Measurements from ENCODE around the gene ZNF697. TPM values are rescaled to one million over a fixed set of nuclear protein-coding genes. Genes with fewer than 3 reads are reported as not detected.

ZNF697 gene
- total and polyA plus RNA-seq, 10 of the 15 experiments (the other 5 are each of a cell fraction or from before 2014, with no cell fraction given), result 0.48 to 5.9 (median 3.0) TPM

DNA sequence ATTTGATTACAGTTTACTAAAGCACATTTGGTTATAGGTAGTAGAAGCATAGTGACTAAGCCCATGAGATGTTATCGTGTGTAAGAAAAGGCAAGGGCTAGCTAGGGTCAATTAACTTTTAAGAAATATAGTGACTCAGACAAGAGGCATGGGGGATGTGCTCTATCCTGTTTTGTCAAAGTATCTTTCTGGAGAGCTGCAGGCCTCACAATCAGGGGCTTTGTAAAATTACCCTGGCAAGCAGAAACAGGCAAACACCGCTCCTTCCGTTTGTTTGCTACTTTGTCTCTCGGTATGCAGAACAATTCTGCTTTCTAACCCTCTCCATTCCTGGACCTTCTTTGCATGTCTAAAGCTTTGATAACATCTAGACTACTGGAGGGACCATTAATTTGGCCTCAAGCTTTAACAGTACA, 26.1 kb upstream of the ZNF697 start:
- no peak overlapping the region for H2AFZ ChIP-seq (ENCODE audit: control insufficient read depth, low read depth, low read length)
- CTCF ChIA-PET, result interaction anchor here (0.8 to 16.0 kb wide), 14 partner anchors 10 to 307 kb away, joined by 3 to 446 read pairs (median 9); partner anchors contain the start of gene ZNF697

GRCh38 chr1:119673171-119673940, 25.3 kb upstream of the ZNF697 start:
- WGBS (ENCODE audit: insufficient coverage, insufficient replicate concordance, low lambda C conversion rate, missing lambda C conversion rate), result 84% methylated on average over 4 of the region's 4 CpGs
- TF ChIP-seq ELK1 (IDR thresholded peaks at IDR 0.05; ENCODE audit: low read depth, low read length) (no peak), BHLHE40 (IDR thresholded peaks at IDR 0.05; ENCODE audit: borderline replicate concordance in 1 of 2, low read depth in 2 of 2, low read length in 1 of 2) (no peak), EED (IDR thresholded peaks at IDR 0.05; ENCODE audit: low read depth) (no peak), ETV6 (conservative IDR thresholded peaks at IDR 0.05 in 1 of 2, IDR thresholded peaks at IDR 0.05 in 1 of 2; ENCODE audit: borderline replicate concordance in 1 of 2, low read depth in 1 of 2) (no peak), SUPT20H (IDR thresholded peaks at IDR 0.05; ENCODE audit: borderline replicate concordance, control insufficient read depth, low read depth, low read length) (no peak), DPF2 (IDR thresholded peaks at IDR 0.05) (no peak)
- TF ChIP-seq, protein P1, sequence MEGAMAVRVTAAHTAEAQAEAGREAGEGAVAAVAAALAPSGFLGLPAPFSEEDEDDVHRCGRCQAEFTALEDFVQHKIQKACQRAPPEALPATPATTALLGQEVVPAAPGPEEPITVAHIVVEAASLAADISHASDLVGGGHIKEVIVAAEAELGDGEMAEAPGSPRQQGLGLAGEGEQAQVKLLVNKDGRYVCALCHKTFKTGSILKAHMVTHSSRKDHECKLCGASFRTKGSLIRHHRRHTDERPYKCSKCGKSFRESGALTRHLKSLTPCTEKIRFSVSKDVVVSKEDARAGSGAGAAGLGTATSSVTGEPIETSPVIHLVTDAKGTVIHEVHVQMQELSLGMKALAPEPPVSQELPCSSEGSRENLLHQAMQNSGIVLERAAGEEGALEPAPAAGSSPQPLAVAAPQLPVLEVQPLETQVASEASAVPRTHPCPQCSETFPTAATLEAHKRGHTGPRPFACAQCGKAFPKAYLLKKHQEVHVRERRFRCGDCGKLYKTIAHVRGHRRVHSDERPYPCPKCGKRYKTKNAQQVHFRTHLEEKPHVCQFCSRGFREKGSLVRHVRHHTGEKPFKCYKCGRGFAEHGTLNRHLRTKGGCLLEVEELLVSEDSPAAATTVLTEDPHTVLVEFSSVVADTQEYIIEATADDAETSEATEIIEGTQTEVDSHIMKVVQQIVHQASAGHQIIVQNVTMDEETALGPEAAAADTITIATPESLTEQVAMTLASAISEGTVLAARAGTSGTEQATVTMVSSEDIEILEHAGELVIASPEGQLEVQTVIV (IDR thresholded peaks at IDR 0.05; ENCODE audit: borderline replicate concordance, partially characterized antibody), result no peak
- TF ChIP-seq, protein P2, sequence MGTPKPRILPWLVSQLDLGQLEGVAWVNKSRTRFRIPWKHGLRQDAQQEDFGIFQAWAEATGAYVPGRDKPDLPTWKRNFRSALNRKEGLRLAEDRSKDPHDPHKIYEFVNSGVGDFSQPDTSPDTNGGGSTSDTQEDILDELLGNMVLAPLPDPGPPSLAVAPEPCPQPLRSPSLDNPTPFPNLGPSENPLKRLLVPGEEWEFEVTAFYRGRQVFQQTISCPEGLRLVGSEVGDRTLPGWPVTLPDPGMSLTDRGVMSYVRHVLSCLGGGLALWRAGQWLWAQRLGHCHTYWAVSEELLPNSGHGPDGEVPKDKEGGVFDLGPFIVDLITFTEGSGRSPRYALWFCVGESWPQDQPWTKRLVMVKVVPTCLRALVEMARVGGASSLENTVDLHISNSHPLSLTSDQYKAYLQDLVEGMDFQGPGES (IDR thresholded peaks at IDR 0.05), result no peak
- Histone ChIP-seq H3K79me2 (ENCODE audit: control insufficient read depth, insufficient read depth, low read length) (no peaks in the 10 kb centered on the region), H3K36me3 (ENCODE audit: control insufficient read depth in 2 of 2, insufficient read depth in 2 of 2, low read length in 1 of 2) (no peaks in the 10 kb centered on the region), H3K27ac (ENCODE audit: control insufficient read depth, insufficient read depth) (no peak overlapping the region), H4K20me1 (ENCODE audit: control insufficient read depth, insufficient read depth) (no peaks in the 10 kb centered on the region), H3K4me2 (ENCODE audit: control insufficient read depth, insufficient read depth) (no peak overlapping the region), H3K4me1 (ENCODE audit: control insufficient read depth, insufficient read depth, low read length) (no peaks in the 10 kb centered on the region), H2AFZ (ENCODE audit: control insufficient read depth, low read depth, low read length) (no peak overlapping the region), H3K9me3 (replicated peaks; ENCODE audit: control insufficient read depth, insufficient read depth, low read length) (no peaks in the 10 kb centered on the region), H3K4me3 (no peak overlapping the region), H3K27me3 (replicated peaks in 1 of 2; ENCODE audit: control insufficient read depth in 2 of 2, insufficient read depth in 2 of 2, low read length in 1 of 2) (no peaks in the 10 kb centered on the region; a peak in 1 of 4 replicates), H3K9ac (ENCODE audit: control insufficient read depth, insufficient read depth, low read length) (no peak overlapping the region)
- ChIA-PET CTCF (interaction anchor here (1.9 to 16.0 kb wide), 6 partner anchors 10 to 300 kb away, joined by 7 to 446 read pairs (median 14); partner anchors contain the start of gene ZNF697), POLR2A (no interaction called here), SMC1A (ENCODE audit: uncharacterized antibody, unreplicated experiment) (interaction anchor here (1.0 to 7.2 kb wide), 10 partner anchors 8 to 63 kb away, joined by 3 to 119 read pairs (median 12); partner anchors contain the start of gene ZNF697), RAD21 (ENCODE audit: unreplicated experiment) (interaction anchor here (1.2 to 6.4 kb wide), 10 partner anchors 13 to 198 kb away, joined by 3 to 55 read pairs (median 10); partner anchors contain the start of gene ZNF697)
- ATAC-seq, result no peak
- in situ Hi-C loops (cut with MboI) (loop anchor here (10.0 kb wide), 1 partner anchor 299 kb away; no protein-coding TSS in a partner anchor), intact Hi-C loops (cut with micrococcal nuclease; ENCODE audit: unreplicated experiment) (no loop called here)
- FAIRE-seq, result no peak
- no peak for DNase-seq (ENCODE audit: low read depth, low spot score)
- BruUV-seq (replicated peaks), result no TSS peak

More for the DNA sequence above, 26.1 kb upstream of the ZNF697 start:
- RAD21 ChIA-PET (ENCODE audit: unreplicated experiment), result interaction anchor here (1.2 to 6.4 kb wide), 8 partner anchors 9 to 301 kb away, joined by 3 to 55 read pairs (median 18); no protein-coding TSS in a partner anchor
- no peaks in the 10 kb centered on the region for H3K9me3 ChIP-seq (replicated peaks; ENCODE audit: control insufficient read depth, insufficient read depth, low read length)
- H3K4me1 ChIP-seq (ENCODE audit: control insufficient read depth, insufficient read depth, low read length), result no peaks in the 10 kb centered on the region
- BruUV-seq (replicated peaks), result no TSS peak
- FAIRE-seq (no peak), ATAC-seq (no peak), DNase-seq (ENCODE audit: low read depth, low spot score) (no peak)
- intact Hi-C loops (cut with micrococcal nuclease; ENCODE audit: unreplicated experiment), result no loop called here
- 83% methylated on average over 4 of the region's 4 CpGs for WGBS (ENCODE audit: insufficient coverage, insufficient replicate concordance, low lambda C conversion rate, missing lambda C conversion rate)
- no peaks in the 10 kb centered on the region for H3K79me2 ChIP-seq (ENCODE audit: control insufficient read depth, insufficient read depth, low read length)
- in situ Hi-C loops (cut with MboI), result loop anchor here (10.0 kb wide), 1 partner anchor 299 kb away; no protein-coding TSS in a partner anchor
- H3K27ac ChIP-seq (ENCODE audit: control insufficient read depth, insufficient read depth), result no peak overlapping the region
- no peak overlapping the region for H3K9ac ChIP-seq (ENCODE audit: control insufficient read depth, insufficient read depth, low read length)
- POLR2A ChIA-PET, result no interaction called here
- no peaks in the 10 kb centered on the region for H4K20me1 ChIP-seq (ENCODE audit: control insufficient read depth, insufficient read depth)
- H3K4me3 ChIP-seq, result no peak overlapping the region
- TF ChIP-seq NR2C2 (IDR thresholded peaks at IDR 0.05; ENCODE audit: borderline replicate concordance, control insufficient read depth, insufficient read length, low read depth) (no peak), NBN (IDR thresholded peaks at IDR 0.05) (no peak)
- H3K36me3 ChIP-seq (ENCODE audit: control insufficient read depth in 2 of 2, insufficient read depth in 2 of 2, low read length in 1 of 2), result no peaks in the 10 kb centered on the region
- SMC1A ChIA-PET (ENCODE audit: uncharacterized antibody, unreplicated experiment), result interaction anchor here (1.4 to 7.2 kb wide), 12 partner anchors 9 to 301 kb away, joined by 3 to 119 read pairs (median 12); partner anchors contain the start of gene ZNF697
- no peak overlapping the region for H3K4me2 ChIP-seq (ENCODE audit: control insufficient read depth, insufficient read depth)
- H3K27me3 ChIP-seq (replicated peaks in 1 of 2; ENCODE audit: control insufficient read depth in 2 of 2, insufficient read depth in 2 of 2, low read length in 1 of 2), result no peaks in the 10 kb centered on the region; a peak in 1 of 4 replicates

All from GM12878 (cell line).